Activated CD4-positive, alpha-beta T cell treated with anti-CD3 and anti-CD28 coated beads, Interleukin-2, amount 10 ng/mL, durations not matched to agents 24 days and 14 days (primary cell): Measurements from ENCODE around the gene IFI35. TPM values are rescaled to one million over a fixed set of nuclear protein-coding genes. Genes with fewer than 3 reads are reported as not detected.
"Not testable (repeated sequence)": the region's sequence is repeated elsewhere in the genome, so short reads cannot be mapped to it uniquely, and the experiment has no call there.

Experiments used
- DNase-seq: peaks from one replicate; pipeline ENCODE4 v3.0.0; 2022
- H3K27ac Mint-ChIP-seq: one replicate; pipeline ENCODE4 v1.8.0; 2022; ENCODE audit warnings: mild to moderate bottlenecking, mixed read lengths
- H3K27me3 Mint-ChIP-seq: one replicate; pipeline ENCODE4 v1.8.0; 2022; ENCODE audit warnings: mixed read lengths
- H3K36me3 Mint-ChIP-seq: one replicate; pipeline ENCODE4 v1.8.0; 2022; ENCODE audit warnings: low read depth, mild to moderate bottlenecking, mixed read lengths
- H3K4me1 Mint-ChIP-seq: one replicate; pipeline ENCODE4 v1.8.0; 2021; ENCODE audit warnings: mixed read lengths
- H3K4me3 Mint-ChIP-seq: one replicate; pipeline ENCODE4 v1.8.0; 2022; ENCODE audit warnings: mild to moderate bottlenecking, moderate library complexity, mixed read lengths
- H3K9me3 Mint-ChIP-seq: one replicate; pipeline ENCODE4 v1.8.0; 2021; ENCODE audit warnings: mixed read lengths
- intact Hi-C: fragments of 100-400 bp; cut with micrococcal nuclease; formaldehyde crosslinking; loops from one replicate; pipeline ENCODE4 v1.15.1; 2023
- total RNA-seq: library from RNA; stranded (reverse); gene quantifications from 2 replicates; pipeline ENCODE4 v1.2.3, GENCODE V29; 2022

IFI35 gene
- total RNA-seq, 1 donor from 2014 or later: 51.9 TPM

DNA sequence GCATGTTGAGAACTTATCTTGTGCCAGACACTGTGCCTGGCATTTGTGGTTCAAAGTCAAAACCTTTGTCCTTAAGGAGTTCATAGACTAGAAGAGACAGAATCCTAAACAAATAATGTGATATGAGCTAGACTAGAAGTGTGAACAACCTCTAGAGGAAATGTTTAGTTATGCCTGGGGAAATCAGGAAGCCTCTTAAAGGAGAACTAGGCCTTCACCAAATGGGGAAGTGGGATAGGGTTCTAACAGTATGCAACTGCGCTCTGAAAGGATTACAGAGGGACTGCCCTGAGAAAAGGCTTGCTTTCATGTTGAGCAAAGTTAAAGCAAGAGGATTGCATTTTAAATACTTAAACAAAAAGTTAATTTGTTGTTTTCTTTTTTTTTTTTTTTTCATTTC lies 21.4 kb upstream of the IFI35 start:
- no peak overlapping the region for H3K4me3 Mint-ChIP-seq
- H3K27me3 Mint-ChIP-seq: no peaks in the 10 kb centered on the region
- H3K9me3 Mint-ChIP-seq: no peaks in the 10 kb centered on the region
- DNase-seq: no peak
- intact Hi-C loops: no loop called here
- peaks cover 44% of the 10 kb centered on the region for H3K36me3 Mint-ChIP-seq
- peaks cover 20% of the 10 kb centered on the region for H3K4me1 Mint-ChIP-seq
- H3K27ac Mint-ChIP-seq: peak overlapping the region; percentile 41

- Mint-ChIP-seq H3K4me3 (no peak overlapping the region), H3K4me1 (peaks cover 5% of the 10 kb centered on the region), H3K27ac (no peak overlapping the region), H3K27me3 (no peaks in the 10 kb centered on the region), H3K9me3 (no peaks in the 10 kb centered on the region), H3K36me3 (peaks cover 53% of the 10 kb centered on the region)
- intact Hi-C loops: no loop called here
- no peak for DNase-seq
These were observed 17.4 kb upstream of the IFI35 start for GRCh38 chr17:42989141-42989540.

- no peaks in the 10 kb centered on the region for H3K9me3 Mint-ChIP-seq
- DNase-seq: no peak
- H3K27ac Mint-ChIP-seq: no peak overlapping the region
- H3K36me3 Mint-ChIP-seq: peaks cover 59% of the 10 kb centered on the region
- H3K27me3 Mint-ChIP-seq: no peaks in the 10 kb centered on the region
- peaks cover 2% of the 10 kb centered on the region for H3K4me1 Mint-ChIP-seq
- H3K4me3 Mint-ChIP-seq: no peak overlapping the region
- intact Hi-C loops: no loop called here
These were observed 16.6 kb upstream of the IFI35 start for GRCh38 chr17:42989726-42990652.

GRCh38 chr17:42991471-42991870 lies 15.1 kb upstream of the IFI35 start:
- Mint-ChIP-seq H3K27ac (no peak overlapping the region), H3K27me3 (no peaks in the 10 kb centered on the region), H3K4me1 (no peaks in the 10 kb centered on the region), H3K9me3 (no peaks in the 10 kb centered on the region), H3K36me3 (peaks cover 54% of the 10 kb centered on the region), H3K4me3 (no peak overlapping the region)
- intact Hi-C loops: no loop called here
- no peak for DNase-seq

GRCh38 chr17:42992872-42993271 lies 13.7 kb upstream of the IFI35 start:
- intact Hi-C loops: no loop called here
- H3K27me3 Mint-ChIP-seq: no peaks in the 10 kb centered on the region
- no peak for DNase-seq
- H3K9me3 Mint-ChIP-seq: no peaks in the 10 kb centered on the region
- H3K4me1 Mint-ChIP-seq: peaks cover 8% of the 10 kb centered on the region
- no peak overlapping the region for H3K27ac Mint-ChIP-seq
- peaks cover 51% of the 10 kb centered on the region for H3K36me3 Mint-ChIP-seq
- no peak overlapping the region for H3K4me3 Mint-ChIP-seq

DNA sequence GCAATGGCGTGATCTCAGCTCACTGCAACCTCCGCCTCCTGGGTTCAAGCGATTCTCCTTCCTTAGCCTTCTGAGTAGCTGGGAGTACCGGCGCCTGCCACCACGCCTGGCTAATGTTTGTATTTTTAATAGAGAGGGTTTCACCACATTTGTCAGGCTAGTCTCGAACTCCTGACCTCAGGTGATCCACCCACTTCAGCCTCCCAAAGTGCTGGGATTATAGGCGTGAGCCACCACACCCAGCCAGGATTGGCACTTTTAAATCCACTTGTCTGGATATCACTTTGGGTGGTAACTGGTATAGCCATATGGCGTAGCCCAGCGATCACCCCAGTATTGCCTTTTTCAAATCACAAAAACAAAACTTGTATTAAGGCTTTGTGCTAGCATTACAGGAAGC lies 12.7 kb upstream of the IFI35 start:
- DNase-seq, H3K27ac Mint-ChIP-seq, H3K27me3 Mint-ChIP-seq, H3K4me3 Mint-ChIP-seq, intact Hi-C loops, H3K9me3 Mint-ChIP-seq: not testable (repeated sequence)
- Mint-ChIP-seq H3K36me3 (peaks cover 48% of the 10 kb centered on the region), H3K4me1 (peaks cover 12% of the 10 kb centered on the region)

DNA sequence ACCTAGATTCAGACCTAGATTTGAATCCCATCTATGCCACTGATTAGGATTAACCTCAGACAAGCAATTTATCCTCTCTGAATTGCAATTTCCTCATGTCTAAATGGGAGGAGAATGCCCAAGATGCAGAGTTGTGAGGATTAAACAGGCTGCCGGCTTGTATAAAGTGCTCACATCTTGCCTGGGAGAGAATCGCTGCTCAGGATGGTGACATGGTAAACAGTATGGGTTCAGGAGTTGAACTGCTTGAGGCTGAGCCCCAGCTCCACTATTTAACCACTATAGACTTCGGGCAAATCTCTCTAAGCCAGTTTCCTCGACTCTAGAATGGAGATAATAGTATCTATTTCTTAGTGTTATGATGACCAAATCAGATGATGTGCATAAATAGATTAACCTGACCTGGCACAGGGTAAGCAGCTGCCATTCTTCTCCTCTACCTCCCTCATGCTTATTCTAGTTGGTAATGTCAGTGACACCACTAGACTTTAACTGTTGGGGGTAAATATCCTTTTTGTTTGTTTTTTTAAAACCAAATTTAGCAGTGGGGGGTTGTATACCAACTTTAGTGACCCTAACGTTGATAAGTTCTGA lies 9.1 kb upstream of the IFI35 start:
- intact Hi-C loops: loop anchor here (5.0 kb wide), 1 partner anchor 165 kb away; the partner anchor contains the start of gene PSME3
- no peak for DNase-seq
- Mint-ChIP-seq H3K27ac (peak overlapping the region; percentile 99), H3K4me1 (peaks cover 22% of the 10 kb centered on the region), H3K36me3 (peaks cover 52% of the 10 kb centered on the region), H3K4me3 (peak overlapping the region; percentile 99), H3K27me3 (no peaks in the 10 kb centered on the region), H3K9me3 (no peaks in the 10 kb centered on the region)

DNA sequence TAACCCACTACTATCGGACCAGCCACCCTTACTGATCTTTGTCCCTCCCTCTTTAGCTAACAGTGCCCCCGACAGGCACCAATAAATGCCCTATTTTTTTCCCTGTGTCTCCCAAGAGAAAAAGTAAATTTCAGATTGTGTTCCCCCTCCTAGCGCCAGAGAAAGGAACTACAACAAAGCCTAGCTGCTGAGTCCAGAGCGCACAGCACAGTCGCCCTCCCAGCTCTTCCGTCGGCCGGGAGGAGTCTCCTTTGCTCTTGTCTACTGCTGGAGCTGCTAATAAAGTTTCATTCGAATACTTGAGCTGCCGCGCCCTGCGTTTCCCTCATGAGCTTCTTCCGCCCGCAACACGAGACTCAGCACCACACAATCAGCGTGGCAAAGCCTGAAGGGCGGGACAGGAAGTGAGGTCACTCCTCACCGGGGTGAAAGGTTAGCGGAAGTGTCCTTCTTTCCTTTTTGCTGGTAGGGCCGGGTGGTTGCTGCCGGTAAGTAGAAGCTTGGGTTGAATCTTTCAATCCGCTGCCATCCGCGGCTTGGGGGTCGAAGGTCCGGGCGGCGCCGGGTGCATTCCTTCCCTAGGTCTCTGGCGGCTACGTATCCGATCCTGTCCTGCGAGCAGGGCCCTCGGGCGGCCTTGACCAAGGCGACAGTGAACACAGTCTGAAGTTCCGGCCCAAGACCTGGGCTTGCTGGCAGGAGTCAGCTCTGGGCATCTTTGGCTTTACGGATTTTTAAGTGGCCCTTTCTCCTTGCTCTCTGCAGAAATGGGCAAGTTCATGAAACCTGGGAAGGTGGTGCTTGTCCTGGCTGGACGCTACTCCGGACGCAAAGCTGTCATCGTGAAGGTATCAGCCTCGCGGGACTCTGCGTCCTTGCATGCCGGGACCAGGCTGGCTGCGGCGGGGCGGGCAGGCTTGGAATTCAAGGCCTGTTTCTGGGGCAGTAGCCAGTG lies 8.3 kb upstream of the IFI35 start, which contains the start of gene RPL27:
RPL27 (plus strand) TSS at position 436 of the 955 bp plus-strand sequence; CDS start at position 768, 332 bp downstream.
- DNase-seq: peak; percentile 99
- peak within 1 kb of the TSS; percentile 99 for H3K4me3 Mint-ChIP-seq
- peak within 1 kb of the TSS; percentile 99 for H3K27ac Mint-ChIP-seq
- no peaks in the 10 kb centered on the region for H3K27me3 Mint-ChIP-seq
- H3K4me1 Mint-ChIP-seq: peaks cover 22% of the 10 kb centered on the region
- no peaks in the 10 kb centered on the region for H3K9me3 Mint-ChIP-seq
- H3K36me3 Mint-ChIP-seq: peaks cover 58% of the 10 kb centered on the region
- intact Hi-C loops: loop anchor here (1.0 to 5.0 kb wide), 5 partner anchors 8 to 166 kb away; partner anchors contain the start of genes AARSD1, BRCA1, IFI35 and PSME3

- Mint-ChIP-seq H3K9me3 (no peaks in the 10 kb centered on the region), H3K36me3 (peaks cover 61% of the 10 kb centered on the region), H3K27ac (peak overlapping the region; percentile 99), H3K4me1 (peaks cover 22% of the 10 kb centered on the region), H3K4me3 (peak overlapping the region; percentile 99), H3K27me3 (no peaks in the 10 kb centered on the region)
- DNase-seq: no peak
- intact Hi-C loops: loop anchor here (2.0 to 5.0 kb wide), 2 partner anchors 34 to 167 kb away; partner anchors contain the start of genes AARSD1 and PSME3
These were observed 7.5 kb upstream of the IFI35 start for GRCh38 chr17:42999003-42999525.

GRCh38 chr17:43000894-43001293 lies 5.7 kb upstream of the IFI35 start:
- DNase-seq, H3K9me3 Mint-ChIP-seq, H3K27me3 Mint-ChIP-seq, intact Hi-C loops, H3K4me3 Mint-ChIP-seq: not testable (repeated sequence)
- Mint-ChIP-seq H3K4me1 (peaks cover 22% of the 10 kb centered on the region), H3K27ac (peak overlapping the region; percentile 58), H3K36me3 (peaks cover 59% of the 10 kb centered on the region)

GRCh38 chr17:43003542-43004172 lies 2.9 kb upstream of the IFI35 start:
- Mint-ChIP-seq H3K36me3 (peaks cover 59% of the 10 kb centered on the region), H3K4me3 (no peak overlapping the region), H3K27ac (peak overlapping the region; percentile 56), H3K27me3 (no peaks in the 10 kb centered on the region), H3K9me3 (no peaks in the 10 kb centered on the region), H3K4me1 (peaks cover 20% of the 10 kb centered on the region)
- intact Hi-C loops: no loop called here
- no peak for DNase-seq

DNA sequence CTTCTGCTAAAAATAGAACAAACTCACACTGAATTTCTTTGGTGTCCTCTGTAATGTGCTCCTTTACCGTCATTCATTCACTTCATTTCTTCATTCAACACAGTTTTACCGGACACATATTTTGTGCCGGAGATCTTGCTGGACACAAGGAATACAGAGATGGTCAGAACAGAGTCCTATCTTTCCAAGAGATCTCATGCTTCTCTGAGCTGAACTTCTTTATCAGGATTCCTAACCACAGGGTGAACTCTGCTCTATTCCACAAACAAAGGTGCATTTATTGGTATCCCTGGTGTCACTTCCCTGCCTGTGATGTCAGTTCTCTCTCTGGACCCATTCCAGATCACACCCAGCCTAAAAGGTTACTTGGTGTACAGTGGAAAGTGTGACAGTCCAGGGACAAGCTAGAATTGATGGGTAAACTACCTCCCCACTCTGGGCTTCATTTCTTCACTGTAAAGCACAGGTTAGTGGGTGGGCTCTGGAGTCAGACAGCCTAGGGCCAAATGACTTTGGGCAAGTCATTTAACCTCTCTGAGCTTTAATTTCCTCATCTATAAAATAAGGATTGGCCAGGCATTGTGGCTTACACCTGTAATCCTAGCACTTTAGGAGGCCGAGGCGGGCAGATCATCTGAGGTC lies 4.2 kb downstream of the IFI35 start:
- peak overlapping the region; percentile 16 for H3K27ac Mint-ChIP-seq

More for the DNA sequence above, 4.2 kb downstream of the IFI35 start:
- H3K4me3 Mint-ChIP-seq: no peak overlapping the region
- H3K9me3 Mint-ChIP-seq: no peaks in the 10 kb centered on the region
- peaks cover 22% of the 10 kb centered on the region for H3K4me1 Mint-ChIP-seq
- no peak for DNase-seq
- intact Hi-C loops: no loop called here
- H3K36me3 Mint-ChIP-seq: peaks cover 33% of the 10 kb centered on the region
- no peaks in the 10 kb centered on the region for H3K27me3 Mint-ChIP-seq
